Activated naive CD4-positive, alpha-beta T cell treated with anti-CD3 and anti-CD28 coated beads, Interleukin-2, amount 50 U/mL, for 24 hours (primary cell): ENCODE data around the gene ARAP3.
"Not testable (repeated sequence)": the region's sequence is repeated elsewhere in the genome, so short reads cannot be mapped to it uniquely, and the experiment has no call there.

ENCODE experiments used
- H3K27ac Mint-ChIP-seq: one replicate; pipeline ENCODE4 v1.8.0; 2021; ENCODE audit warnings: mild to moderate bottlenecking, mixed read lengths
- H3K27me3 Mint-ChIP-seq: one replicate; pipeline ENCODE4 v1.8.0; 2021; ENCODE audit warnings: mixed read lengths
- H3K36me3 Mint-ChIP-seq: one replicate; pipeline ENCODE4 v1.8.0; 2021; ENCODE audit warnings: mixed read lengths
- H3K4me1 Mint-ChIP-seq: one replicate; pipeline ENCODE4 v1.8.0; 2021; ENCODE audit warnings: mixed read lengths
- H3K4me3 Mint-ChIP-seq: one replicate; pipeline ENCODE4 v1.8.0; 2021; ENCODE audit warnings: mild to moderate bottlenecking, mixed read lengths
- H3K9me3 Mint-ChIP-seq: one replicate; pipeline ENCODE4 v1.8.0; 2021; ENCODE audit warnings: mixed read lengths

Gene ARAP3, protein sequence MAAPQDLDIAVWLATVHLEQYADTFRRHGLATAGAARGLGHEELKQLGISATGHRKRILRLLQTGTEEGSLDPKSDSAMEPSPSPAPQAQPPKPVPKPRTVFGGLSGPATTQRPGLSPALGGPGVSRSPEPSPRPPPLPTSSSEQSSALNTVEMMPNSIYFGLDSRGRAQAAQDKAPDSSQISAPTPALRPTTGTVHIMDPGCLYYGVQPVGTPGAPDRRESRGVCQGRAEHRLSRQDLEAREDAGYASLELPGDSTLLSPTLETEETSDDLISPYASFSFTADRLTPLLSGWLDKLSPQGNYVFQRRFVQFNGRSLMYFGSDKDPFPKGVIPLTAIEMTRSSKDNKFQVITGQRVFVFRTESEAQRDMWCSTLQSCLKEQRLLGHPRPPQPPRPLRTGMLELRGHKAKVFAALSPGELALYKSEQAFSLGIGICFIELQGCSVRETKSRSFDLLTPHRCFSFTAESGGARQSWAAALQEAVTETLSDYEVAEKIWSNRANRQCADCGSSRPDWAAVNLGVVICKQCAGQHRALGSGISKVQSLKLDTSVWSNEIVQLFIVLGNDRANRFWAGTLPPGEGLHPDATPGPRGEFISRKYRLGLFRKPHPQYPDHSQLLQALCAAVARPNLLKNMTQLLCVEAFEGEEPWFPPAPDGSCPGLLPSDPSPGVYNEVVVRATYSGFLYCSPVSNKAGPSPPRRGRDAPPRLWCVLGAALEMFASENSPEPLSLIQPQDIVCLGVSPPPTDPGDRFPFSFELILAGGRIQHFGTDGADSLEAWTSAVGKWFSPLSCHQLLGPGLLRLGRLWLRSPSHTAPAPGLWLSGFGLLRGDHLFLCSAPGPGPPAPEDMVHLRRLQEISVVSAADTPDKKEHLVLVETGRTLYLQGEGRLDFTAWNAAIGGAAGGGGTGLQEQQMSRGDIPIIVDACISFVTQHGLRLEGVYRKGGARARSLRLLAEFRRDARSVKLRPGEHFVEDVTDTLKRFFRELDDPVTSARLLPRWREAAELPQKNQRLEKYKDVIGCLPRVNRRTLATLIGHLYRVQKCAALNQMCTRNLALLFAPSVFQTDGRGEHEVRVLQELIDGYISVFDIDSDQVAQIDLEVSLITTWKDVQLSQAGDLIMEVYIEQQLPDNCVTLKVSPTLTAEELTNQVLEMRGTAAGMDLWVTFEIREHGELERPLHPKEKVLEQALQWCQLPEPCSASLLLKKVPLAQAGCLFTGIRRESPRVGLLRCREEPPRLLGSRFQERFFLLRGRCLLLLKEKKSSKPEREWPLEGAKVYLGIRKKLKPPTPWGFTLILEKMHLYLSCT (N-terminal part only)

DNA sequence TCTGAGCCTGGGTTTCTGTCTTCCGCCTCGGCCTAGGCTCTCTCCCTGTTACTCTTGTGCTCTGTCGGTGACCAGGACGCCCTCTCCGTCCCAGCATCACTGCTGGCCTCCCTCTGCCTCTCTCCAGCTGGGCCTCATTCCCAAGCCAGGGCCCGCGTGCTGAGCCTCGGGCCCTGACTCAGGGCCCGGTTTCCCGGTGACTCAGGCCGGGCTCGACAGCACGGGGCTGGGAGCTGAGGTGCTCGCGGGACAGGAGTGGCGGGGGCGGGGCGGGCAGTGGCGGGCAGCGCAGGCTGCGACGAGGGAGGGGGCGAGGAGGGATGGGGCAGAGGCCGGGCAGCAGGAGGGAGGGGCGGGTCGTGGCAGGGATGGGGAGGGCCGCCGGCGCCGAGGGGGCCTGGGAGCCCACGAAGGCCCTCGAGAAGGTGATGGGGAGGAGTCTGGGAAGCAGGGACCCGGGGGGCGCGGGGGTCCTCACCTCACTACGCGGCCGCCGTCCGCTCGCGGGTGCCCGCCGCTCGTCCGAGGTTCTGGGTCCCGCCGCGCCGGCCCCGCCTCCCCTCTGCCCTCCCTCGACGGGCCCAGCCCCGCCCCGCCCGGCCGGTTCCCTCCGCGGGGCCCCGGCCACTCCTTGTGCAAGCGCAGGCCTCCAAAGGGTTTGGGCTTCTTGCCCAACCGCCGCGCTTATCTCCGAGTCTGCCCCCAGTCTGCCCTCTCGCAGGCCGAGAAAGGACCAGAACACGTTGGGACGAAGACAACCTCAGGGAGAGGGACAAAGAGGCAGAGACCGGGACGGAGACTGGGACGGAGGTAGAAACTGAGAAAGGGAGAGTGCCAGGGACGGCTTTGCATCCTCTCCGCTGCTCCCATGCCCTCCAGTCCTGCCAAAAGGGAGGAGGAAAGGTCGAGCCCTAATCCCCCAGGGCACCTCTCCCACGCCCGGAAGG, at the start of gene ARAP3:
Gene ARAP3, minus strand, starts transcription at position 536 of the 947 bp plus-strand sequence. CDS start 1,744 bp downstream, outside the sequence.
- H3K27me3 Mint-ChIP-seq: no peaks in the 10 kb centered on the region
- H3K27ac Mint-ChIP-seq: peak within 1 kb of the TSS; percentile 84
- H3K4me1 Mint-ChIP-seq: peaks cover 24% of the 10 kb centered on the region
- no peaks in the 10 kb centered on the region for H3K36me3 Mint-ChIP-seq
- peak within 1 kb of the TSS; percentile 79 for H3K4me3 Mint-ChIP-seq
- no peaks in the 10 kb centered on the region for H3K9me3 Mint-ChIP-seq

DNA sequence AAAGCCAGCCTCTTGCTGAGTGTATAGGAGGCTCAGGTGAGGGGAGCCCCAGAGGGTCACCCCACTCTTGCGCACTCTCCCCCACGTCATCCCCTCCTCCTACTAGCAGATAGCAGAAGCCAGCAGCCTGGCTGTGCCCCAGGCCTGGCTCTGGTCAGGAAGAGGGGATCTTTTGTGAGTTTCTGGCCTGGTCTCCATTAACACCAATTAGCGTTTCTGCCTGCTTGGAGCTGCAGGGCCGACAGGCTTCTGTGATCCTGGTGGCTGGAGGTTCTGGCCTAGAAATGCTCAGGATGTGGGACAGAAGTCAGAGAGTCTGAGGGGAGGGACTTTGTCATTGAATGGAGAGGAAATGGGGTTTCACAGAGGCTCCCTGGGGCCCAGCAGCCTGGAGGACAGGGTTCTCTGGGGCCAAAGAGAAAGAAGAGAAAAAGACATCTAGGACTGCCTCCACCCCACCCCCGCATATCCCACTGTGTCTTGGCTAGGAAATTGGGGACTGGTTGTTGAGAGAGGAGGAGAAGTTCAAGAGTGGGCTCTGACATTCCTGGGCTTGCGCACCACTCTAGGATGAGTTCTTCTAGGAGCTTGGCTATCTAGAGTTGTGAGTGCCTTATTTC, 47.5 kb upstream of the ARAP3 start:
- Mint-ChIP-seq H3K4me1 (no peaks in the 10 kb centered on the region), H3K4me3 (no peak overlapping the region), H3K36me3 (no peaks in the 10 kb centered on the region), H3K27me3 (no peaks in the 10 kb centered on the region), H3K9me3 (no peaks in the 10 kb centered on the region), H3K27ac (no peak overlapping the region)

DNA sequence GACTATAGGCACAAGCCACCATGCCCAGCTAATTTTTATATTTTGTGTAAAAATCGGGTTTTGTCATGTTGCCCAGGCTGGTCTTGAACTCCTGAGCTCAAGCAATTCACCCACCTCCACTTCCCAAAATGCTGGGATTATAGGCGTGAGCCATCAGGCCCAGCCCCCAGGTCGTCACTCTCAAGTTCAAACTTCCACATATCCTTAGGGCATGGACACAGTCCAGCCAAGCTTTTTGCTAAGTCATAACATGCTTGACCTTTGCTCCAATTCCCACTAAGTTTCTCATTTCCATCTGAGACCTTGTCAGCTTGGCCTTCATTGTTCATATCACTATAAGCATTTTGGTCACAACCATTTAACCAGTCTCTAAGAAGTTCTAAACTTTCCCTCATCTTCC, 43.9 kb upstream of the ARAP3 start:
- Mint-ChIP-seq H3K9me3 (no peaks in the 10 kb centered on the region), H3K27ac (no peak overlapping the region), H3K4me3 (no peak overlapping the region), H3K36me3 (peaks cover 3% of the 10 kb centered on the region), H3K27me3 (no peaks in the 10 kb centered on the region), H3K4me1 (no peaks in the 10 kb centered on the region)

DNA sequence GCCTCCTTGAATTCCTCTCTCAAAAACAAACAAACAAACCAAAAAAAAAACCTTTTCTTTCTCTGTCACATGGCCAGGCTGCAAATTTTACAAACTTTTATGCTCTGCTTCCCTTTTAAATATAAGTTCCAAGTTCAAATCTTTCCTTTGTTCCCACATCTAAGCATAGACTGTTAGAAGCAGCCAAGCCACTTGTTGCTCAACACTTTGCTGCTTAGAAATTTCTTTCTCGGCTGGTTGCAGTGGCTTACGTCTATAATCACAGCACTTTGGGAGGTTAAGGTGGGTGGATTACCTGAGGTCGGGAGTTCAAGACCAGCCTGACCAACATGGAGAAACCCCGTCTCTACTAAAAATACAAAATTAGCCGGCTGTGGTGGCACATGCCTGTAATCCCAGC, 43.1 kb upstream of the ARAP3 start:
- not testable (repeated sequence) for H3K9me3 Mint-ChIP-seq, H3K27me3 Mint-ChIP-seq, H3K36me3 Mint-ChIP-seq, H3K4me3 Mint-ChIP-seq, H3K4me1 Mint-ChIP-seq, H3K27ac Mint-ChIP-seq

DNA sequence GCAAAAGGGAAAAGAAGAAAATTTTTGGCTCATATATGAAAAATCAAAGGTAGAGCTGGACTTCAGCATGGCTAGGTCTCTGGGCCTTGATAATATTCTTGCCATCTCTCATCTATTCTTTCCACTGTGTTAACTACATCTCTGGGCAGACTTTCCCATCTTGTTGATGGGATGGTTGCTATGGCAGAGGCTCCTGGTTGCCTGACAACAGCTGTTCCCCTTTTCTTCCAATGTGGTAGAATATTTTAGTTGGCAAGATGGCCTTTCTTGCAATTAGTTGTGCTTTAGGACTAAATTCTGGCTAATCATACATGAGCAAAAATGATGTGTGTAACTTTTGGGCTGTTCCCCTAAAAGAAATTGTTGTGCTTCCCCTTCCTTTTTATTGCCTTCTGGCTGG, 40.2 kb upstream of the ARAP3 start:
- Mint-ChIP-seq H3K9me3 (no peaks in the 10 kb centered on the region), H3K4me1 (no peaks in the 10 kb centered on the region), H3K4me3 (no peak overlapping the region), H3K27me3 (no peaks in the 10 kb centered on the region), H3K36me3 (peaks cover 3% of the 10 kb centered on the region), H3K27ac (no peak overlapping the region)

DNA sequence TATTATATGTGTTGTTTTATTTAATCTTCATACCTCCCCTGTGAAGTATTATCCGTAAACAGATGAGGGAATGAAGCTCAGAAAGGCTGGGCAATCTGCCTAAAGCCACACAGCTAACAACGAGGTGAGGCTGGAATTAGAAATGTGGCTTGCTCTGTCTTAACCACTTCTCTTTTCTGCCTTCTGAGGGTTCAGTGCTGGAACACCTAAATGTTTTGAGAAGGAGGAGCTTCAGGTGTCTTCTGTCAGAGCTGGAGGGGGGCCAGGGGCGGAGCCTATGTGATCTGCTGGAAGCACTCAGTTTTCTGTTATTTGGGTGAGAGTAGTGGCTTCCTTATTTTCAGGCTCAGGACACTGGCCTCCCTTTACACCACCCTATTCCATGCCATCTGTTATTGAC, 35.0 kb upstream of the ARAP3 start:
- Mint-ChIP-seq H3K9me3 (no peaks in the 10 kb centered on the region), H3K36me3 (no peaks in the 10 kb centered on the region), H3K4me1 (no peaks in the 10 kb centered on the region), H3K4me3 (no peak overlapping the region), H3K27ac (no peak overlapping the region), H3K27me3 (peaks cover 1% of the 10 kb centered on the region)

DNA sequence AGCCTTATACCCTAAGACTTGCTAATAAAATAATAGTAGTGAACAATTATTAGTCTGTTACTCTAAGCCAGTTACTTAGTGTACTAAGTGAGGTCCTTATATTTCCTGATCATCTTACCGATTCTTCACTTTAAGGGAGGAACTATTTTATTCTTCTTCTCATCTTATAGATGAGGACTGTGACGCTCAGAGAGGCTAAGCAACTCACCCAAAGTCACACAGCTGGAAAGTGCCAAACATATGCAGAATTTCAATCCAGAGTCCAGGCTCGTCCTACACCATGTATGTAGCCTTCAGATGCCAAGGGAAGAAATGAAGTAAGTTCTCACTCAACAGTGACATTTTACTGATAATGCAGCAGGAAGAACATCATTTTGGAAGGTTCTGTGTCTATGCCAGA, 34.4 kb upstream of the ARAP3 start:
- Mint-ChIP-seq H3K4me1 (no peaks in the 10 kb centered on the region), H3K36me3 (no peaks in the 10 kb centered on the region), H3K27me3 (peaks cover 1% of the 10 kb centered on the region), H3K9me3 (no peaks in the 10 kb centered on the region), H3K27ac (no peak overlapping the region), H3K4me3 (no peak overlapping the region)

DNA sequence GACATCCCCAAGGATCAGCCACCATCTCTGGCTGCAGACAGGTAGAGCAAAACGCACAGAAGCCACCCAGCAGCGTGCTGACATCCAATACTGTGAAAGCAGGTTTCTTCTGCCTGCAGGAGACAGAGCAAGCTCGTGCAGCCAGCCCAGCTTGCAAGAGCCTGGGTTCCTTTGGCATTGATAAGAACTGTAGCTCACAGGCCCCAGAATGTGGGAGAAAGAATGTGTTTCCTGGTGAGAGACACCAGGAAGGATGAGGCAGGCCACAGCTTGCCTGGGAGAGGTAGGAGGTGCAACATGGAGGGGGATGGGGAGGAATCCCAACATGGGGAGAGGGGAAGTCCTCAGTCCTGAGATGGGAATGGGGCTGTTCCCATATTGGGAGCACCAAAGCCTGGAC, 34.0 kb upstream of the ARAP3 start:
- no peaks in the 10 kb centered on the region for H3K9me3 Mint-ChIP-seq
- no peaks in the 10 kb centered on the region for H3K36me3 Mint-ChIP-seq
- no peak overlapping the region for H3K27ac Mint-ChIP-seq
- peaks cover 1% of the 10 kb centered on the region for H3K27me3 Mint-ChIP-seq
- H3K4me1 Mint-ChIP-seq: no peaks in the 10 kb centered on the region
- H3K4me3 Mint-ChIP-seq: no peak overlapping the region

DNA sequence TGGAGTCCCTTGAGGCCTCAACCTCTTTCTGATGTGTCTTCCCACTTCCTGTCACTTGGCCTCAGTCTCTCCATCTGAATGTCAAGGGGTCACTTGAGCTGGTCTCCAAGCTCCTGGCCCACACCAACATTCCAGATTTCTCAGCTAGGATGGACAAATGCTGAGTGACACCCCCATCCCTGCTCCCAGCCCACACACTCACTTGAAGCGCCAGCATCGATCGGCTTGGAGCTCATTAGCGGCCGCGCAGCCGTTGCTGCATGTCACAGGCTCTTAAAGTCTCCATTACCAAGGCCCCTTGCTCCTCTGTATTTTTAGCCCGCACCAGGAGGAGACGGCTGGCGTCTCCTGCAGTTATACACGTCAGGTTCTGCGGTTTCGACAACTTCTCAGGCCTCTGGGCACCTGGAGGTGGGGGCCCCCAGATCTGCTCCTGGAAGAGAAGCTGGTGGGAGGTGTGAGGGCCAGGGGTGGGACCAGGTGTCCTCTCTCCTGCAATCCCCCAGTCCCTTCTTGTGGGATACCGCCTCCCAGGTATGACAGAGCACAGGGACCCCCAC, 33.4 kb upstream of the ARAP3 start:
- Mint-ChIP-seq H3K4me1 (no peaks in the 10 kb centered on the region), H3K4me3 (no peak overlapping the region), H3K27me3 (peaks cover 1% of the 10 kb centered on the region), H3K36me3 (no peaks in the 10 kb centered on the region), H3K9me3 (no peaks in the 10 kb centered on the region), H3K27ac (no peak overlapping the region)

DNA sequence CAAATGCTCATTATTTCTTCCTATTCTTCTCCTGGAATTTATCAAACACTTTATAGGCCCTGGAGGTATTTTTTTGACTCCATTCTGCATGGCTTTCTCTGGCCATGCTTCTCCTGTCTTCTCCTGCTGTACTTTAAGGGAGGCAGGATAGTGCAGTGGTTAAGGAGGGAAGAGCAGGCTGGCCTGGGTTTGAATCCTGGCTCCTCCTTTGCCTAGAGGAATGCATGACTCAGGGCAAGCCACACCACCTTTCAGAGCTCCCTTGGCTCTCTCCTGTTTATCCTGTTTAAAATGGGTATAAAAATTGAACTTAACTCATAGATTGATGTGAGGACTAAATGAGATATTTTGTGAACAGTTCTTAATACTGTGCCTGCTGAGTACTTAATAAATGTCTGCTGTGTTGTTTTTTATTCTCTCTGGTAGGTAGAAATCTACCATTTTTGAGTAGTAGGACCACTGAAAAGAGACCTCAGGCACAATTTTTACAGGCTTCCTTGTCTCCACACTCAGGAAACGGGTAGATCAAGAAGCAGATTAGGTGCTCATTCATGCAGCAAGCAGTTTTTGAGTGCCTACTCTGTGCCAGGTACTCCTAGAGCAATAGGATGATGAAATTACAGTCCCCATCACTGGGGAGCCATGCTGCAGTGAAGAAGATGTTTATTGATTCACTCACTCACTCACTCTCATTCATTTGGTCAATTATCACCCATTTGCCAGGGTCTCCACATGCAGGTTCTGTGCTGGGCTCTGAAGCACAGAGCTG, 32.7 kb upstream of the ARAP3 start:
- Mint-ChIP-seq H3K36me3 (no peaks in the 10 kb centered on the region), H3K27me3 (peaks cover 1% of the 10 kb centered on the region), H3K9me3 (no peaks in the 10 kb centered on the region), H3K4me3 (no peak overlapping the region), H3K4me1 (no peaks in the 10 kb centered on the region), H3K27ac (no peak overlapping the region)

DNA sequence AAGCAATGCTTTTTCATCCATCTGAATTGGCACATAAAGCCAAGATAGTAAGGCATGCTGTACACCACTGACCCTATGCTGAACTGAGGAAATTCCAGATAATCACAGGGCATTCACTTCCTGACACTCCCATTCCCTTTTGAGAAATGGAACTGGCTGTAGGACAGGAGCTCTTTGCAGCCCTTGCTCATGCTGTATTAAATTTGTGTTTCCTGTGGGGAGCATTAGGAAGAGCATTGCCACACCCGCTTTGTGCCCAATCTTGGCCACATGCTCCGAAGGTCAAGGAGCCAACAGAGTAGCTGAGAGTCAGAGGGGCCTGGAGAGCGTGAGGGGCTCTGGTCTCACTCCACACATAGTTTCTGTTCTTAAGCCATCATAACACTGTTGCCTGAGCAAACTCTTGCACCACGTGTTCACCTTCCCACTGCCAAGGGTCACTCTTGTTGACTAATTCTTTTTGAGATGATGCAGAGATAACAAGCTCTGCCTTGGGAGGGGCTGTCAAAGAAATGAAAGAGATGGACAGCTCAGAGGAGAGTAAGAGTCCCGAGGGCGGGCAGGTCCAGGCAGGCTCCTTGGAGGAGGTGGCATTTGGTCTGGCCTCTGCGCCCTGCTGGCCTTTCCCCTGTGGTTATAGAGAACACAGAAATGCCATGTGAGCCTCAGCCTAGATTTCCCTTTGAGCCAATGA, 31.7 kb upstream of the ARAP3 start:
- peaks cover 1% of the 10 kb centered on the region for H3K27me3 Mint-ChIP-seq
- no peak overlapping the region for H3K27ac Mint-ChIP-seq
- no peak overlapping the region for H3K4me3 Mint-ChIP-seq
- H3K4me1 Mint-ChIP-seq: no peaks in the 10 kb centered on the region
- H3K9me3 Mint-ChIP-seq: no peaks in the 10 kb centered on the region
- no peaks in the 10 kb centered on the region for H3K36me3 Mint-ChIP-seq

DNA sequence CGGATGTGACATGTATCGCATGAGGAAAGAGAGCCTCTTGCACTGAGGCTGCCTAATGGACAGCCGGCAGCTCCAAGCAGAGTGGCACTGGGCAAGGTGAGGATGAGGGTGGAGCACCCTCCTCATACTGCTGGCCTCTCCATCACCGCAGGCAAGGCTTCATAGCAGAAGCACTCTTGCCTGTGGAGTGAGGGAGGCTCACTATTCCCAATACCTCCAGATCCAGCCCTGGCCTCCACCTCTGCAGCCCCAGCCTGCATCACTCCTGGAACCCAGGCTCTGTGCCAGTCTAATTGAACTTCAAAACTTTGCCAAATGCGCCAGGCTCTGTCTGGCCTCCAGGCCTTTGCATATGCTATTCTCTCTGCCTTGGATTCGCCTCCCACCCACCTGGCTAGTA, 29.7 kb upstream of the ARAP3 start:
- Mint-ChIP-seq H3K27me3 (peaks cover 1% of the 10 kb centered on the region), H3K36me3 (no peaks in the 10 kb centered on the region), H3K4me1 (no peaks in the 10 kb centered on the region), H3K9me3 (no peaks in the 10 kb centered on the region), H3K27ac (no peak overlapping the region), H3K4me3 (no peak overlapping the region)

DNA sequence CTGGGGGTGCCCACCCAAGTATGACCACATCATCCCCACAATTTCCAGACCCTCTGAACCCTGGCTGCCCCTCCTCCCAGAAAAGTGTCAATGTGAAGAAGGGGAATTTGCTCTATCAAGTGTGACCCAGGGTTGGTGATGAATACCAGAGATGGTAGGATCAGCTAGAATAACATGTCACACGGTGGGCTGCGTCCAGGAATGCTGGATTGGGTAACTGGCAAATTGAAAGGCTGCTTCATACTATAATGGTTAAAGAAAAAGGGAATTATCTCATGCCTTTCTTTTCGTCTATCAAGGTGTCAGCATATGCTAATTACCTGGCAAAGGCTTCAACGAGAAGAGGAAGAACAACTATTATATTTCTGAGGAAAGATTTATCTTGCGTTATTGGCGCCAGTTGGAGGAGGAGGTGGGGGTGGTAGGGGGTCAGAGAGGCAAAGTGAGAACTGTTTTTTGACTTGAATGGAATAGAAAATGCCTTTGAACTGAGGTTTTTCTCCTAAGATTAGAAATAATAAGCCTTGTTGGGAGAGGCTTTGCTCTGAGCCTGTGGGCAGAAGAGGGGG, 27.8 kb upstream of the ARAP3 start:
- Mint-ChIP-seq H3K9me3 (no peaks in the 10 kb centered on the region), H3K36me3 (no peaks in the 10 kb centered on the region), H3K27ac (no peak overlapping the region), H3K27me3 (no peaks in the 10 kb centered on the region), H3K4me3 (no peak overlapping the region), H3K4me1 (no peaks in the 10 kb centered on the region)
